RWPE2 (cell line): ENCODE results near the gene MYO1D.

Source experiments
- ATAC-seq: fragments of 200-7000 bp; cut with Tn5 transposase; 3 replicates; pipeline ENCODE4 v1.9.1; 2021; ENCODE audit warnings: low read depth
- DNase-seq: peaks from one replicate; pipeline ENCODE4 v3.0.0-alpha.2; 2020; ENCODE audit warnings: low spot score
- H3K27ac ChIP-seq: fragments of 450-650 bp; 2 replicates; pipeline ENCODE4 v1.5.1; 2017; ENCODE audit warnings: mild to moderate bottlenecking; ENCODE audit not compliant: poor library complexity, severe bottlenecking
- H3K27me3 ChIP-seq: fragments of 250-450 bp; sonication (Bioruptor Pico); 2 replicates; pipeline ENCODE4 v1.5.1; 2021; ENCODE audit warnings: mild to moderate bottlenecking, moderate library complexity; ENCODE audit not compliant: insufficient read depth, poor library complexity, severe bottlenecking
- H3K36me3 ChIP-seq: fragments of 250-450 bp; sonication (Bioruptor Pico); 2 replicates; pipeline ENCODE4 v1.5.1; 2020; ENCODE audit warnings: low read depth, mild to moderate bottlenecking, moderate library complexity
- H3K4me1 ChIP-seq: fragments of 250-450 bp; sonication (Bioruptor Pico); 2 replicates; pipeline ENCODE4 v1.5.1; 2021; ENCODE audit warnings: mild to moderate bottlenecking, moderate library complexity; ENCODE audit not compliant: insufficient read depth, poor library complexity, severe bottlenecking
- H3K4me3 ChIP-seq: fragments of 250-450 bp; sonication (Bioruptor Pico); 2 replicates; pipeline ENCODE4 v1.5.1; 2021; ENCODE audit warnings: mild to moderate bottlenecking, moderate library complexity; ENCODE audit not compliant: severe bottlenecking
- H3K9me3 ChIP-seq: fragments of 250-450 bp; sonication (Bioruptor Pico); 2 replicates; pipeline ENCODE4 v1.5.1; 2021; ENCODE audit warnings: mild to moderate bottlenecking, moderate library complexity; ENCODE audit not compliant: severe bottlenecking
- TF ChIP-seq, protein P1 (sequence below): fragments of 450-650 bp; IDR thresholded peaks from one replicate; pipeline ENCODE4 v1.5.1; 2017; ENCODE audit warnings: mild to moderate bottlenecking, moderate library complexity; ENCODE audit not compliant: poor library complexity, severe bottlenecking

MYO1D gene

DNA sequence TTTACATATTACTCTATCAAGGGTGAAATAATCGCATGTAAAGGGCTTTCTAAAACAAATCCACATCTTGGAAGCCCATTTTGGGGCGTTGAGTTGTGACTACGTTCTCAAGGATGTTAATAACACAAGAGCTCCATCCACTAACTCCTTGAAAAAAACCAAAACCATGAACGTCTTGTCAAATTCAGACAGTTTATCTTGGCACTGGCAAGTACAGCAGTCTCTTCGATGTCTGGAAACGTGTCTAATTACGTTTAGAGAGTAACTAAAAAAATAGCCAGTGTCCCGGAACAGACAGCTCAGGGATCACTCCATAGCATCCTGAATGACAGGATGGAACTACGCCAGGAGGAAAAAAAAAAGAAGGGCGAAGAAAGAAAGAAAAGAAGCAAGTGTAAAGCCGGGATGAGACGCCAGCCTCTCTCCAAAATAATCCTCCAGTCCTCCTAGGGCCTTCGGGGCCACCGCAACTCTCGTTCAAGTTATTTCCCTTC lies 954 bp downstream of the MYO1D start:
- Histone ChIP-seq H3K36me3 (0 out of 2 replicates have a peak, but pooled peaks cover 4% of the 10 kb centered on the region), H3K27me3 (no peaks in the 10 kb centered on the region), H3K9me3 (no peaks in the 10 kb centered on the region), H3K27ac (peak overlapping the region; percentile 81), H3K4me3 (peak overlapping the region; percentile 77), H3K4me1 (peaks cover 12% of the 10 kb centered on the region)
- DNase-seq = no peak
- ATAC-seq = no peak
- TF ChIP-seq, protein P1, sequence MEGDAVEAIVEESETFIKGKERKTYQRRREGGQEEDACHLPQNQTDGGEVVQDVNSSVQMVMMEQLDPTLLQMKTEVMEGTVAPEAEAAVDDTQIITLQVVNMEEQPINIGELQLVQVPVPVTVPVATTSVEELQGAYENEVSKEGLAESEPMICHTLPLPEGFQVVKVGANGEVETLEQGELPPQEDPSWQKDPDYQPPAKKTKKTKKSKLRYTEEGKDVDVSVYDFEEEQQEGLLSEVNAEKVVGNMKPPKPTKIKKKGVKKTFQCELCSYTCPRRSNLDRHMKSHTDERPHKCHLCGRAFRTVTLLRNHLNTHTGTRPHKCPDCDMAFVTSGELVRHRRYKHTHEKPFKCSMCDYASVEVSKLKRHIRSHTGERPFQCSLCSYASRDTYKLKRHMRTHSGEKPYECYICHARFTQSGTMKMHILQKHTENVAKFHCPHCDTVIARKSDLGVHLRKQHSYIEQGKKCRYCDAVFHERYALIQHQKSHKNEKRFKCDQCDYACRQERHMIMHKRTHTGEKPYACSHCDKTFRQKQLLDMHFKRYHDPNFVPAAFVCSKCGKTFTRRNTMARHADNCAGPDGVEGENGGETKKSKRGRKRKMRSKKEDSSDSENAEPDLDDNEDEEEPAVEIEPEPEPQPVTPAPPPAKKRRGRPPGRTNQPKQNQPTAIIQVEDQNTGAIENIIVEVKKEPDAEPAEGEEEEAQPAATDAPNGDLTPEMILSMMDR = no peak

DNA sequence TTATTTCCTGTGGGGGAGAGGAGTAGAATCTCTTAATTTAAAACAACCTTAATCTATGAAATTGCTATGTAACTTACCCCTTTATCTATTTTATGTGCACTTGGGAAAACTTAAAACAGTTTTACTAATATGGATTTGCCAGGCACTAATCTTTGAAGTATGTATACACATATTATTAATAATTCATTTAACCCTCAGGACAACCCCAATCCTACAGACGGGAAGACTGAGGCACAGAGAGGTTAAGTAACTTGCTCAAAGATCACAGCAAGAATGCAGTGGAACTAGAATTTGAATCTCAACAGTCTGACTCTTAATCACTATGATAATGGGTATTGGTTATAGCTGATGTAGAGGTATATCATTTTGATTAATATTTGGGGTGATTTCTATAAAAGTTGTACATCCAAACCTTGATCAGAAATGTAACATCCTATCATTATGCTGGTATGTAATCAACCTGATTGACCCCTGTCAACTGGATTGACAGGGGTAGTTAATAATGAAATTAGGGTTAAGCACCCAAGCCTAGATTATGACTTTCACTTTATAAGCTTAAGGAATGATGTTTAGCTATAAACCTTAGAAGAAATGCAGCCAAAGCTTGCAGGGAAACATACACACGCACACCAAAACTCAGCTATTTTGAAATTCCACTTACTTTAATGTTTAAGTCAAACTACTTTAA lies 1.6 kb downstream of the MYO1D start:
- H3K4me3 ChIP-seq = peak overlapping the region; percentile 77
- H3K27me3 ChIP-seq = no peaks in the 10 kb centered on the region
- DNase-seq = no peak
- 0 out of 2 replicates have a peak, but pooled peaks cover 4% of the 10 kb centered on the region for H3K36me3 ChIP-seq
- no peaks in the 10 kb centered on the region for H3K9me3 ChIP-seq
- H3K27ac ChIP-seq = peak overlapping the region; percentile 81
- TF ChIP-seq, protein P1 = no peak
- H3K4me1 ChIP-seq = peaks cover 12% of the 10 kb centered on the region
- ATAC-seq = no peak

DNA sequence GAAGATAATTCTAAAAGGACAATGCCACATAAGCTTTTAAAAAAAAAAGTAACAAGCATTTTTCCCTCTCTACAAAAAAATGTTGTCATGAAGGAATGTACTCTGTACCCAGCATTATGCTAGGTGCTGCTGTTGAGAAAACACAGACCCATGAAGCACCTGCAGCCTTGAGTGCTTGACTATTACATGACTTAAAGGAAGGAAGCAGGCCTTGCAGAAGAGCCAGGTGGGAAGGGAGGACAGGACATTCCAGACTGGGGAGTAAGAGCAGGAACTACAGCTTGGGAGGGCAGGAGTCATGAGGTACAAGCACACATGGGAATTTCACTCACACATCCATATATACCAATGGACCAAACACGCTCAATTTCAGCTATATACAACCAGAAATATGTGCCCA lies 3.8 kb downstream of the MYO1D start:
- no peak overlapping the region for H3K4me3 ChIP-seq
- H3K9me3 ChIP-seq = no peaks in the 10 kb centered on the region
- no peaks in the 10 kb centered on the region for H3K27me3 ChIP-seq
- H3K4me1 ChIP-seq = peaks cover 12% of the 10 kb centered on the region
- no peak overlapping the region for H3K27ac ChIP-seq
- H3K36me3 ChIP-seq = 0 out of 2 replicates have a peak, but pooled peaks cover 4% of the 10 kb centered on the region
- ATAC-seq = peak; percentile 16; the same call in 1 of the 3 replicates
- DNase-seq = no peak
- TF ChIP-seq, protein P1 = no peak

DNA sequence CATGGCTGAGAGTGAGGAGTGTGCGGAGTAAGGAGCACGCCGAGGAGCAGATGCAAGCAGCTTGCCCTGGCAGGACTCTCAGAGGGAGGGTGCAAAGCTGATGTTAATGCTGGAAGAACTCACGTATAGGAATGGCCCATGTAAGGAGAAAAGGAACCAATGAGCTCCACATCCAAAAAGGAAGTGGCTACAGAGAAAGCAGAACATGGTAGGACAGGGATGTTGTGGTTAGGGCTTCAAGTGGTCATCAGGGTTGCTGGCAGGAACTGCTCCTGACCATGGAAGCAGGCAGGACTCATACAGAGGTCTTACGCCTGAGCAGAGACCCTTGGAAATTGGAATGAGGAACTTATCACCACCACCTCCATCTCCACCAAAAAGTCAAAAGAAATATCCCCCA lies 5.2 kb downstream of the MYO1D start:
- TF ChIP-seq, protein P1 = no peak
- Histone ChIP-seq H3K36me3 (0 out of 2 replicates have a peak, but pooled peaks cover 4% of the 10 kb centered on the region), H3K4me3 (no peak overlapping the region), H3K27ac (no peak overlapping the region), H3K27me3 (no peaks in the 10 kb centered on the region), H3K9me3 (no peaks in the 10 kb centered on the region), H3K4me1 (peaks cover 12% of the 10 kb centered on the region)
- ATAC-seq (no peak), DNase-seq (no peak)

DNA sequence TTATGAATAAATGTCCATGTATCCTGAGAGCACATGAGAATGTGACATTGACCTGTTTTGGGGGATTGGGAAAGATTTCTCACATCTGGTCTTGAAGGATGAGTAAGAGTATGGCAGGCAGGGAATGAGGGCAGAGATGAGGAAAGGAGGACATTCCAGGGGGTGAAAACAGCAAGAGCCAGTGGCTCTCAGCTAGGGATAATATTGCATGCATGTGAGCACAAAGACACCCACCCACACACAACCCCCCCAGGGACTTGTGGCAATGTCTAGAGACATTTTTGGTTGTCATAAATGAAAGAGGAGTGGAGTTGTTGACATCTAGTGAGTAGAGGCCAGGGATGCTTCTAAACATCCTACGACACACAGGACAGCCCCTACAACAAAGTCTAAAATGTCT lies 6.0 kb downstream of the MYO1D start:
- no peaks in the 10 kb centered on the region for H3K9me3 ChIP-seq
- no peak overlapping the region for H3K27ac ChIP-seq
- DNase-seq = no peak
- no peak for ATAC-seq
- no peaks in the 10 kb centered on the region for H3K27me3 ChIP-seq
- H3K4me1 ChIP-seq = peaks cover 12% of the 10 kb centered on the region
- H3K4me3 ChIP-seq = no peak overlapping the region
- H3K36me3 ChIP-seq = 0 out of 2 replicates have a peak, but pooled peaks cover 4% of the 10 kb centered on the region
- TF ChIP-seq, protein P1 = no peak
